ENCODE results near the gene PLXNA2.

The PLXNA2 gene

GRCh38 chr1:208225954-208226937 lies 17.9 kb downstream of the PLXNA2 start:
- no peak for DNase-seq (ENCODE audit: low spot score in 2 of 2)
- H3K27ac Mint-ChIP-seq: no peak overlapping the region
- no peaks in the 10 kb centered on the region for H3K9me3 Mint-ChIP-seq
- no peaks in the 10 kb centered on the region for H3K36me3 Mint-ChIP-seq
- ATAC-seq: no peak
- no peak overlapping the region for H3K4me3 Mint-ChIP-seq
- no peaks in the 10 kb centered on the region for H3K4me1 Mint-ChIP-seq

GRCh38 chr1:208224192-208224713 lies 19.9 kb downstream of the PLXNA2 start:
- DNase-seq (ENCODE audit: low spot score in 2 of 2): no peak
- no peaks in the 10 kb centered on the region for H3K9me3 Mint-ChIP-seq
- ATAC-seq: no peak
- H3K27ac Mint-ChIP-seq: no peak overlapping the region
- no peaks in the 10 kb centered on the region for H3K4me1 Mint-ChIP-seq
- no peaks in the 10 kb centered on the region for H3K36me3 Mint-ChIP-seq
- no peak overlapping the region for H3K4me3 Mint-ChIP-seq

GRCh38 chr1:208223136-208223535 lies 21.0 kb downstream of the PLXNA2 start:
- no peak overlapping the region for H3K4me3 Mint-ChIP-seq
- peak; percentile 37 for ATAC-seq
- H3K27ac Mint-ChIP-seq: no peak overlapping the region
- no peak for DNase-seq (ENCODE audit: low spot score in 2 of 2)
- H3K9me3 Mint-ChIP-seq: no peaks in the 10 kb centered on the region
- no peaks in the 10 kb centered on the region for H3K4me1 Mint-ChIP-seq
- H3K36me3 Mint-ChIP-seq: no peaks in the 10 kb centered on the region

- DNase-seq (ENCODE audit: low spot score in 2 of 2): no peak
- Mint-ChIP-seq H3K27ac (no peak overlapping the region), H3K4me1 (no peaks in the 10 kb centered on the region), H3K36me3 (no peaks in the 10 kb centered on the region), H3K9me3 (no peaks in the 10 kb centered on the region), H3K4me3 (no peak overlapping the region)
- ATAC-seq: no peak
Observed at GRCh38 chr1:208222376-208223126, 21.6 kb downstream of the PLXNA2 start.

- H3K4me1 Mint-ChIP-seq: no peaks in the 10 kb centered on the region
- no peaks in the 10 kb centered on the region for H3K9me3 Mint-ChIP-seq
- H3K36me3 Mint-ChIP-seq: no peaks in the 10 kb centered on the region
- no peak overlapping the region for H3K4me3 Mint-ChIP-seq
- ATAC-seq (no peak), DNase-seq (ENCODE audit: low spot score in 2 of 2) (no peak)
- no peak overlapping the region for H3K27ac Mint-ChIP-seq
Observed at GRCh38 chr1:208221291-208221622, 22.9 kb downstream of the PLXNA2 start.

- ATAC-seq (no peak), DNase-seq (ENCODE audit: low spot score in 2 of 2) (no peak)
- Mint-ChIP-seq H3K36me3 (no peaks in the 10 kb centered on the region), H3K4me1 (no peaks in the 10 kb centered on the region), H3K9me3 (no peaks in the 10 kb centered on the region), H3K27ac (no peak overlapping the region), H3K4me3 (no peak overlapping the region)
Observed at GRCh38 chr1:208219659-208220282, 24.4 kb downstream of the PLXNA2 start.

GRCh38 chr1:208219098-208219658 lies 25.0 kb downstream of the PLXNA2 start:
- Mint-ChIP-seq H3K9me3 (no peaks in the 10 kb centered on the region), H3K36me3 (no peaks in the 10 kb centered on the region), H3K4me1 (no peaks in the 10 kb centered on the region), H3K27ac (no peak overlapping the region), H3K4me3 (no peak overlapping the region)
- no peak for DNase-seq (ENCODE audit: low spot score in 2 of 2)
- no peak for ATAC-seq

- no peak overlapping the region for H3K4me3 Mint-ChIP-seq
- H3K9me3 Mint-ChIP-seq: no peaks in the 10 kb centered on the region
- no peaks in the 10 kb centered on the region for H3K36me3 Mint-ChIP-seq
- DNase-seq (ENCODE audit: low spot score in 2 of 2) (no peak), ATAC-seq (no peak)
- H3K27ac Mint-ChIP-seq: no peak overlapping the region
- H3K4me1 Mint-ChIP-seq: no peaks in the 10 kb centered on the region
Observed at GRCh38 chr1:208218237-208219097, 25.7 kb downstream of the PLXNA2 start.

- DNase-seq (ENCODE audit: low spot score in 2 of 2) (no peak), ATAC-seq (no peak)
- H3K9me3 Mint-ChIP-seq: no peaks in the 10 kb centered on the region
- H3K4me1 Mint-ChIP-seq: no peaks in the 10 kb centered on the region
- H3K27ac Mint-ChIP-seq: no peak overlapping the region
- H3K4me3 Mint-ChIP-seq: no peak overlapping the region
- no peaks in the 10 kb centered on the region for H3K36me3 Mint-ChIP-seq
Observed at GRCh38 chr1:208217781-208218180, 26.4 kb downstream of the PLXNA2 start.

- no peaks in the 10 kb centered on the region for H3K4me1 Mint-ChIP-seq
- ATAC-seq (no peak), DNase-seq (ENCODE audit: low spot score in 2 of 2) (no peak)
- H3K36me3 Mint-ChIP-seq: no peaks in the 10 kb centered on the region
- H3K4me3 Mint-ChIP-seq: no peak overlapping the region
- no peaks in the 10 kb centered on the region for H3K9me3 Mint-ChIP-seq
- H3K27ac Mint-ChIP-seq: no peak overlapping the region
Observed at GRCh38 chr1:208216806-208217205, 27.4 kb downstream of the PLXNA2 start.

GRCh38 chr1:208216062-208216461 lies 28.1 kb downstream of the PLXNA2 start:
- no peak overlapping the region for H3K27ac Mint-ChIP-seq
- H3K36me3 Mint-ChIP-seq: no peaks in the 10 kb centered on the region
- no peaks in the 10 kb centered on the region for H3K9me3 Mint-ChIP-seq
- ATAC-seq (no peak), DNase-seq (ENCODE audit: low spot score in 2 of 2) (no peak)
- no peak overlapping the region for H3K4me3 Mint-ChIP-seq
- H3K4me1 Mint-ChIP-seq: no peaks in the 10 kb centered on the region

- Mint-ChIP-seq H3K4me1 (no peaks in the 10 kb centered on the region), H3K4me3 (no peak overlapping the region), H3K9me3 (no peaks in the 10 kb centered on the region), H3K27ac (no peak overlapping the region), H3K36me3 (no peaks in the 10 kb centered on the region)
- DNase-seq (ENCODE audit: low spot score in 2 of 2) (no peak), ATAC-seq (no peak)
Observed at GRCh38 chr1:208215393-208215792, 28.8 kb downstream of the PLXNA2 start.

GRCh38 chr1:208213786-208214185 lies 30.4 kb downstream of the PLXNA2 start:
- H3K9me3 Mint-ChIP-seq: no peaks in the 10 kb centered on the region
- DNase-seq (ENCODE audit: low spot score in 2 of 2): no peak
- no peak overlapping the region for H3K4me3 Mint-ChIP-seq
- no peak overlapping the region for H3K27ac Mint-ChIP-seq
- no peak for ATAC-seq
- H3K36me3 Mint-ChIP-seq: no peaks in the 10 kb centered on the region
- no peaks in the 10 kb centered on the region for H3K4me1 Mint-ChIP-seq

- no peak overlapping the region for H3K27ac Mint-ChIP-seq
- DNase-seq (ENCODE audit: low spot score in 2 of 2) (no peak), ATAC-seq (no peak)
- H3K4me1 Mint-ChIP-seq: no peaks in the 10 kb centered on the region
- H3K36me3 Mint-ChIP-seq: no peaks in the 10 kb centered on the region
- no peak overlapping the region for H3K4me3 Mint-ChIP-seq
- H3K9me3 Mint-ChIP-seq: no peaks in the 10 kb centered on the region
Observed at GRCh38 chr1:208212893-208213292, 31.3 kb downstream of the PLXNA2 start.

Measured in stimulated activated effector memory CD8-positive, alpha-beta T cell treated with anti-CD3 and anti-CD28 coated beads, Interleukin-12 subunit alpha, Interleukin-12 subunit beta, amount 100 ng/mL, for 72 hours (primary cell).